Measurements from ENCODE around the gene TRPV2. TPM values are rescaled to one million over a fixed set of nuclear protein-coding genes. Genes with fewer than 3 reads are reported as not detected.

Gene TRPV2
- total and polyA plus RNA-seq, 8 donors = 2.8 to 14.7 (median 7.2) TPM

DNA sequence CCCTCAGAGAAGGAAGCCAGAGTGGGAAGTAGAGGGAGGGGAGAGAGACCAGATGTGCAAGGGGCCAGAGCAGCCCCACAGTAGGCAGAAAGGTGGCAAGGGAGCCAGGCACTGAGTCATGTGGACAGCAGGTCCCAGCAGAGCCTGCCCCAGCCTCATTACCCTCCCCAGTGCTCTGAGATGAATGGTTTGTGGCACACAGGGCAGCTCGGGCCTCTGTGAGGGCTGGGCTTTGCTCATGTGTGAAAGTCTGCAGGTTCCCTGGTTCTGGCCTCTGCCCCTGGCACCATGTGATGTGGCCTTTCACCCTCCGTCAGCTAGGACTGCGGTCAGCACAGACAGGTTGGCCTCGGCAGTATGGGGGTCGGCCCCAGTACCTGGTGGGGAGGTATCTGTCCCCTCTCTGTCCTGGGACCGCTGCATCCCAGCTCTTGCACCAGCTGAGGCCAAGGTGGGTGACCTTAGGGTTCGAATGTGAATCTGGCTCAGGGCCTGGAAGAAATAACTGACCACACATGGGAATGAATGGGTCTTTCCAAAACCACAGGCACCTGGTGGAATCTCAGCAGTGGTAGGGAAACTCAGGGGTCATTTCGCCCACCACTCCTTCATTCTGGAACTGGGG lies 67.8 kb downstream of the TRPV2 start:
- no peak for TF ChIP-seq CTCF (IDR thresholded peaks at IDR 0.05)
- peaks cover 0 to 7% (median under 1%) of the 10 kb centered on the region in 3 donors for H3K4me1 ChIP-seq
- no peak overlapping the region for H3K27ac ChIP-seq
- no peak overlapping the region for H3K4me3 ChIP-seq
- FAIRE-seq = no peak
- peak in 1 of 6 donors; percentile 12 for DNase-seq
- 87 to 91% methylated on average over 8 of the region's 8 CpGs for WGBS, 2 donors
- ATAC-seq = no peak
- no peaks in the 10 kb centered on the region for H3K9me3 ChIP-seq
- intact Hi-C loops (cut with DNase I) = no loop called here
- H3K27me3 ChIP-seq = no peaks in the 10 kb centered on the region
- H3K36me3 ChIP-seq = no peaks in the 10 kb centered on the region

GRCh38 chr17:16484445-16485175 lies 69.2 kb downstream of the TRPV2 start:
- TF ChIP-seq CTCF (IDR thresholded peaks at IDR 0.05) = no peak
- no peaks in the 10 kb centered on the region for H3K36me3 ChIP-seq
- no peaks in the 10 kb centered on the region for H3K27me3 ChIP-seq
- FAIRE-seq = no peak
- H3K27ac ChIP-seq = no peak overlapping the region
- WGBS, 2 donors = 75 to 77% methylated on average over 19 of the region's 19 CpGs
- ATAC-seq = no peak
- no peaks in the 10 kb centered on the region for H3K9me3 ChIP-seq
- intact Hi-C loops (cut with DNase I) = no loop called here
- H3K4me1 ChIP-seq = peaks cover 0 to 7% (median 6%) of the 10 kb centered on the region in 3 donors
- DNase-seq = no peak
- no peak overlapping the region for H3K4me3 ChIP-seq

Other genes with a start within 250 kb of the TRPV2 start
- gene NCOR1, start 200.0 kb upstream of the TRPV2 start, total RNA-seq = 10 to 100 TPM; 39.8 to 79.2 (median 49.5) TPM
- 100 to 1,000 TPM in 1 of 2 donors, 10 to 100 TPM in 1; 36.7 to 123 TPM for gene NCOR1, start 200.0 kb upstream of the TRPV2 start, polyA plus RNA-seq
- gene PIGL, start 198.4 kb upstream of the TRPV2 start, total RNA-seq = 10 to 100 TPM; 11.3 to 21.3 (median 13.8) TPM
- 10 to 100 TPM; 23.1 to 27.1 TPM for gene PIGL, start 198.4 kb upstream of the TRPV2 start, polyA plus RNA-seq
- 10 to 100 TPM in 2 of 6 donors, 1 to 10 TPM in 4; 7.6 to 12.6 (median 8.6) TPM for gene CENPV, start 62.1 kb upstream of the TRPV2 start, total RNA-seq
- 10 to 100 TPM; 19.2 to 26.1 TPM for gene CENPV, start 62.1 kb upstream of the TRPV2 start, polyA plus RNA-seq
- gene UBB, start 34.5 kb upstream of the TRPV2 start, total RNA-seq = 100 to 1,000 TPM; 479 to 972 (median 684) TPM
- 100 to 1,000 TPM; 321 to 937 TPM for gene UBB, start 34.5 kb upstream of the TRPV2 start, polyA plus RNA-seq
- 1 to 10 TPM in 5 of 6 donors, under 1 TPM in 1; 0.95 to 2.7 (median 1.5) TPM for gene LRRC75A, start 76.6 kb downstream of the TRPV2 start, total RNA-seq
- 1 to 10 TPM; 2.3 to 4.0 TPM for gene LRRC75A, start 76.6 kb downstream of the TRPV2 start, polyA plus RNA-seq
- gene ZNF287, start 153.6 kb downstream of the TRPV2 start, total RNA-seq = 1 to 10 TPM; 1.9 to 4.8 (median 2.8) TPM
- gene ZNF287, start 153.6 kb downstream of the TRPV2 start, polyA plus RNA-seq = 1 to 10 TPM; 1.8 to 3.5 TPM
- 1 to 10 TPM; 1.0 to 2.7 (median 1.7) TPM for gene ZNF624, start 238.3 kb downstream of the TRPV2 start, total RNA-seq
- gene ZNF624, start 238.3 kb downstream of the TRPV2 start, polyA plus RNA-seq = 1 to 10 TPM in 1 of 2 donors, under 1 TPM in 1; 0.27 to 1.2 TPM

All from pancreas (tissue), 10 donors.